Ishikawa (cell line): ENCODE measurements around the gene ACOX2.

Experiments used
- CEBPB ChIP-seq: IDR thresholded peaks from 2 replicates; pipeline ENCODE4 v1.6.1; 2012
- MAX ChIP-seq: IDR thresholded peaks from 2 replicates; pipeline ENCODE4 v1.6.1; 2012
- RAD21 ChIP-seq: IDR thresholded peaks from 2 replicates; pipeline ENCODE4 v1.6.1; 2012; ENCODE audit warnings: low read depth
- REST ChIP-seq: IDR thresholded peaks from 2 replicates; pipeline ENCODE4 v1.6.1; 2012; ENCODE audit warnings: low read depth, mild to moderate bottlenecking
- USF1 ChIP-seq: IDR thresholded peaks from 2 replicates; pipeline ENCODE4 v1.6.1; 2012

- TF ChIP-seq REST (no peak), CEBPB (no peak), RAD21 (no peak), USF1 (no peak), MAX (no peak)
Measured at GRCh38 chr3:58473275-58473674, 63.7 kb downstream of the ACOX2 start.
